ENCODE measurements around the gene PSMD6.

Gene PSMD6

GRCh38 chr3:64046592-64046991 lies 23.3 kb upstream of the PSMD6 start:
- no peak for DNase-seq (ENCODE audit: low spot score)

DNA sequence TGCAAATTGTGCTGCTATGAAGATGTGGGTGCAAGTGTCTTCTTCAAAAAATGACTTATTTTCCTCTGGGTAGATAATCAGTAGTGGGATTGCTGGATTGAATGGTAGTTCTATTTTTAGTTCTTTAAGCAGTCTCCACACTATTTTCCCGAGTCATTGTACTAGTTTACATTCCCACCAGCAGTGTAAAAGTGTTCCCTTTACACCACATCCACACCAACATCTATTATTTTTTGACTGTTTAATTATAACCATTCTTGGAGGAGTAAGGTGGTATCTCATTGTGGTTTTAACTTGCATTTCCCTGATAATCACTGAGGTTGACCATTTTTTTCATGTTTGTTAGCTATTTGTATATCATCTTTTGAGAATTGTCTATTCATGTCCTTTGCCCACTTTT lies 19.7 kb upstream of the PSMD6 start:
- no peak for DNase-seq (ENCODE audit: low spot score)

- DNase-seq (ENCODE audit: low spot score), result no peak
Observed at GRCh38 chr3:64039981-64040733, 16.9 kb upstream of the PSMD6 start.

GRCh38 chr3:64039332-64039731 lies 16.0 kb upstream of the PSMD6 start:
- DNase-seq (ENCODE audit: low spot score), result no peak

GRCh38 chr3:64038253-64038767 lies 15.0 kb upstream of the PSMD6 start:
- DNase-seq (ENCODE audit: low spot score), result no peak

DNA sequence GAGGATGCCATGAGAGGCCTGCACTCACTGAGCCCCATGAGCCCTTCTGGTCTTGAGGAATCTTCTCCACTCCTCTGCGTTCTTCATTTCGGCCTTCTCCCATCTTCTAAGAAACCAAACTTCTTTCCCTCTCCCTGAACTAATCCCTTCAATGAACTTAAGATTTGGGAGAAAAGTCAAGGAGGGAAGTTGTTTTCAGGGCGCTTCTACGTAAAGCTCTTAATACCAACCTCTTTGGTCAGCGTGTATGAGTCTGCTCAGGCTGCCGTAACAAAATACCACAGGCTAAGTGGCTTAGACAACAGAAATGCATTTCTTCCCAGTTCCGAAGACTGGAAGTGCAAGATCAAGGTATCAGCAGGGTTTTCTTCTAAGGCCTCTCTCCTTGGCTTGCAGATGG lies 13.8 kb upstream of the PSMD6 start:
- no peak for DNase-seq (ENCODE audit: low spot score)

- DNase-seq (ENCODE audit: low spot score), result no peak
Observed at GRCh38 chr3:64033069-64033468, 9.8 kb upstream of the PSMD6 start.

DNA sequence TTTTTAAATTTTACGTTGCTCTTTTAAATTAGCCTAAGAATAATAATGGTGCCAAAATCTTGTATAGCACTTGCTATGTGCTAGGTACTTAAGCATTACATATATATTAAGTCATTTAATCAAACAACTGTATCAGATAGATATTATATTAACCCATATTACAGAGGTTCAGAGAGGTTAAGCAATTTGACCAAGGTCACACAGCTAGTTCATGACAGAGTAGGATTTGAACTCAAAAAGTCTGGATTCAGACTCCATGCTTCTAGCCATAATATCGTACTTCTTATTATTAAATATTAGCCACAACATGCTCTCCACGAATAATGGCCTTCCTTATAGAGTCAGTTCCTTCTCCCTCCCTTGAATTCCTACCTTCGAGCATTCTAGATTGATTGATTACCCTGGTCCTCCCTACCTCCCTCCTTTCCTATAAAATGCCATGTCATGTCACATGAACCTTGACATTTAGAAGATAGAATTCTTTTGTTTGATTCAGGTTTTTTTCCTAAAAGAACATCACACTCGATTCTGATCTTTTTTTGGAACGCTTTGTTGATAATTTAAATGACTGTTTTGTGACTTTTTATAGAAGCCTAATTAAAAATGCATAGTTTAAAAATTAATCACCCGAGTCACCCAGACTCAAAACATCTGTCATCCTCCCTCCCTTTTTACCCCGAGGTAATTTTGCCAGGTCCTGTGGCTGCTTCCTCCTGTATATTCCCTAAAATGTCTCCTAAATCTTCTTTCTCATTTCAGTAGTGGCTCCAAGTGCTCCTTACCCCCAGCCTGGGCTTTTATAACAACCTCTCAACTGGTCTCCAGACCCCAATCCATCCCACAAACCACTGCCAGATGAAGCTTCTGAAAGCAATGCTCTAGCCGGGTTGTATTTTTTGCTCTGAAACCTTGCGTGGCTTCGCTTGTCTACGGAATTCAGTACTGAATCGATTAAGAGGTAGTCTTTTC lies 8.5 kb upstream of the PSMD6 start:
- DNase-seq (ENCODE audit: low spot score), result no peak

DNA sequence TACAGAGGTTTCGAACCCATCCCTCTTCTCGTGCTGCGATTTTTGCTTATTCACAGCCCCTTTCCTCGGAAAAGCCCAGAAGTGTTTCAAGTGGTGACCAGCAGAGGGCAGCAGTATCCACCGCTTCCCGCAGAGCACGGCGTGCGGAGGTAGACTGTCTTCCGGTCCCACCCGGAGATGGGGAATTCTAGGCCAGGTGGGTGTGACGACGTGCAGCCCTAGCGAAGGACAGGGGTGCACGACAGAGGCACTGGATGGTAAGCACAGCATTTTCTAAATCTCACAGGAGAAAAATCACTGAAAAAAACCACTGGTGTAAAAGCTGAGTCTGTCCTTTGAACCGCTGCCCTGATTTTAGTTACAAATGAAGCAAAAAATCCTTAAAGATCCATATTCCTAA lies 7.4 kb upstream of the PSMD6 start:
- peak; percentile 74 for DNase-seq (ENCODE audit: low spot score)

- DNase-seq (ENCODE audit: low spot score), result no peak
Observed at GRCh38 chr3:64029287-64029686, 6.0 kb upstream of the PSMD6 start.

GRCh38 chr3:64028754-64029153 lies 5.5 kb upstream of the PSMD6 start:
- DNase-seq (ENCODE audit: low spot score), result no peak

- DNase-seq (ENCODE audit: low spot score), result no peak
Observed at GRCh38 chr3:64027658-64028057, 4.4 kb upstream of the PSMD6 start.

GRCh38 chr3:64026346-64026745 lies 3.1 kb upstream of the PSMD6 start:
- DNase-seq (ENCODE audit: low spot score), result no peak

DNA sequence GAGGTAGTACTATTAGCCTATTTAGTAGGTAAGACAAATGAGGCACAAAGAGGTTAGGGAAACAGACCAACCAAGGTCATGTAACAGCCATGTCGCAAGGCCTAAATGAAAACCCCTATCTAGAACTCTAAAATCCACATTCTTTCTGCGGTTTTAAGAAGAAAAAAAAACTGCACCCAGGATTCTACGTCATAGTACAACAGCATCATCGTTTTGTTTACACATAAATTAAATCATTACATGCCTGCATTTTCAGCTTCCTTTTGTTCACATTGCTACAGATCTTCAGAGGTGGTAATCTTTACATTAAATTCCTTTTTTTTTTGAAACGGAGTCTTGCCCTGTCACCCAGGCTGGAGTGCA lies 548 bp upstream of the PSMD6 start:
- DNase-seq (ENCODE audit: low spot score), result no peak

DNA sequence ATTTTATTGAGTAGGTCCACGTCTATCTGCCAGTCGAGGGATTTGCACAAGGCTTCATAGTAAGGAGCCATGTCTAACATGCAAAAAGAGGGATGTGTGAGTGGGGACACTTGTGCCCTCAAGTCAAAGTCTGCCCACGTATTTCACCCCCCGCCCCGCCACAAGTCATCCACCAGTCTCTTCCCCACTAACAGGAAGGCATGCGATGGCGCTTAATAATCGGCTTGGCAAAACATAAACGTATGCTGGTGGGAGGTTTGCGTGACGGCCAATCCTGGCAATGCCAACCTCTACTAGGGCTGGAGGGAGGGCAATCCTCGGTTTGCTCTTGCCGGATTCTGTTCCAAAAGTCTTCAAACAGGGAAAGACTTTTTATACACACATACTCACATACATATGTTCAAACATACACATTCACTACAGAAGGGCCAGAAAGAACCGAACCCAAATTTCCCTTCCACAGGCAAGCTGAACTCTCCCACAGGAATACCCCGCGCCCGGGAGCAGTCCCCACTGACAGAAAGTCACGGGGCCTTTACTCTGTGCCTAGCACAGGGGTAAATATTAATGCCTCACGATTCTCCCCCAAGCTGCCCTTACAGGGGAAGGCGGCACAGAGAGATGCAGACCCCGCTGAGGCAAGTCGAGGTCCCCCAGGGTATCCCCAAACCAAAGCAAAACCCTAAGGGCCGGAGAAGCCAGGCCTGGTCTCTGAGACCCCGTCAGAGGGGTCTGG lies 675 bp downstream of the PSMD6 start:
- no peak for DNase-seq (ENCODE audit: low spot score)

DNA sequence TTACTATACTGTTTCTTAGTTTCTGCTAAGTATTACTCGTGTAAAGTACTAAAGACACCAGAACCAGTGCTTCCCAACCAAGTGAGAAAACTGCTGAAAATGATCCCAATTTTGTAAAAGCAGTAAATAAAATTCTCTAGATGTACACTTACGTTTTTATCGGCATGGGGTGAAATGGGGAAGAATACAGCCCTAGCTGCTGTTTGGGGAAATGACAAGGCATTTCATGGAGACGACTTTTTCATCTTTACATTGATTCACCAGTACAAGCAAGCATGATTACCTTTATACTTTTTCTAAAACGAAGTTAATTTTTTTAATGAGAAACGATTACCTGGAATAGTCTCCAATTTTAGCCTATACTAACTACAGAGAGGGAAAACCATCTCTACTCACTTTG lies 1.4 kb downstream of the PSMD6 start:
- no peak for DNase-seq (ENCODE audit: low spot score)

DNA sequence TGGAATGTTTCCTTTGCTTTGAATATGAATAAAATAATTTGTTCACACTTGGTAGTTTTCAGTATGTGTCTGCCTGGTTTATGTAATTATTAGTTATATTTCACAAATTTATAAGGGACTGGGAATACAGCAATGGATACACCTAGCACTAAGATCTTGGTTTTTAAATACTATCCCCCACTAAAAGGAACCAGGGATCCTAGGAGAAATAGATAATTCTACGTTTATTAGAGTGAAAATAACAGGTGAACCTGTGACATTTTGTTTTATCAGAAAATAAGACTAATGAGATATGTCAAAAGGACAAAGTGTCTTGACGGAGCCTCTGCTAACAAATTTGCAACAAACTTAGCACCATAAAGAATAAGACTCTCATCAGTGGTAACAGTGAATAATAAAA lies 3.4 kb downstream of the PSMD6 start:
- no peak for DNase-seq (ENCODE audit: low spot score)

DNA sequence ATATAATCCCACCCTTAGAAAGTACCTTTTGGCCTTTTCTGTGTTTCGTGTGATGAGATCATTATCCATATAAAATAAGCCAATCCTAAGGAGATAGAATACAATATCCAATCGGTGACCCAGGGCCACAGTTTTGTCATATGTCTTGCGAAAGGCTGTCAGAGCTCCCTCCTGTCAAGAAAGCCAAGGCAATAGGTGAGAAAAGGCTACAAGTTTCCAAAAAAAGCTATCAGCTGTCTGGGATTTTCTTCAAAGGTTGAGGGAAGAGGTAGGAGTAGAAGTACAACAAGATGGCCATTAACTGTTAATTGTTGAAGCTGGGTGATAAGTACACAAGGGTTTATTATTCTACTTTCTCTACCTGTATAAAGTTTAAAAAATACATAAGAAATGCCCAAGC lies 4.0 kb downstream of the PSMD6 start:
- DNase-seq (ENCODE audit: low spot score), result no peak

DNA sequence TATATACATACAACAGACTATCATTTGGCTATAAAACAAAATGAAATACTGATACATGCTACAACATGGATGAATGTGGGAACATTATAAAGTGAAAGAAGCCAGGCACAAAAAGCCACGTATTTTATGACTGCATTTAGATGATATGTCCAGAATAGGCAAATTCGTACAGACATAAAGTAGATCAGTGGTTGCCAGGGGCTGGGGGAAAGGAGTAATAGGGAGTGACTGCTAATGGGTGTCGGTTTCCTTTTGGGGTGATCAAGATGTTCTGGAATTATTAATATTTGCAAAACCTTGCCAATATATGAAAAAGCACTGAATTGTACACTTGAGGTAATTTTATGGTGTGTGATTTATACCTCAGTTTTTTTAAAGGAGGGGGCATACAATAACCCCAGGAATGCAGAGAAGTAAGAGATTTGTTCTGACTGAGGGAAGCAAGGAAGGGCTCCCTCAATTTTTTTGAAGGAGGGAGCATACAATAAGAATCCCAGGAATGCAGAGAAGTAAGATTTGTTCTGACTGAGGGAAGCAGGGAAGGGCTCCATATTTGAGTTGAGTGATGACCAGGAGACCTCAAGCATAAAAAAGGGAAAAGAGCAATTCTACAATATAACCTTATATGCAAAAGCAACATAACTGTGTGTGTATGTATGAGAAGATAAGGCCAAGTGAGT lies 6.2 kb downstream of the PSMD6 start:
- DNase-seq (ENCODE audit: low spot score), result no peak

DNA sequence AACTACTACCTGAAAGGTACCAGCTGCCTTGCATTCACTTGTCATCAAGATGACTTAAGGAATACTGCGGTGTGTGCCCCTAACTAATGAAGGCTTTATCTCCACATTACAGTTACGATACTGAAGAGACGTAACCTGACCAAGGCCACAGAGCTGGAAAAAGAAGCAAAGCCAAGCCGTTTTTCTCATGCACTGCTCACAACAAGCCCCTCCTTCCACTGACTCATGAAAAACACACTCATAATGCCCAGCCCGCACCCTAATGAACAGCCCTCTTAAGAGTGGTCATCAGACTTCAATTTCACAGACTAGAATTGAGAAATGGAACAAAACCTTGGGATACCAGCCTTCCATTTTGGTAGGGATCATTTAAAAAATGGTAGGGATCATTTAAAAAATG lies 11.6 kb downstream of the PSMD6 start:
- peak; percentile 58 for DNase-seq (ENCODE audit: low spot score)

DNA sequence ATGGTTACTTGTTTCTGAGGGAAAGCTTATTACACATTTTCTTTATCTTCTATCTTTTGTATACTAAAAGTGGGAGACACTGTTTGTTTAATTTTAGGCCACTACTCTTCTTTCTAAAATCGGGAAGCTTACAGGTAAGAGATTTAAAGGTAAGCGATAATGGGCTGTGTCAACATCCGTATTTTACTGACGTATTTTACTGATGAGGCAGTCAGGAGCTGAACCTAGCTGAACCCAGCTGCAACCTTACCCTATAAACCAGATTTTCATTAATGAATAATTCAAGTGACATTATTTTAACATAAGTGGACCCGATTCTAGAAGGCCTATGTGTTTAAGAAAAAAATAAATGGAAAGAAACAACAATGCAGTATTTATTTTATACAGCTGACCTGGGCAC lies 13.1 kb downstream of the PSMD6 start:
- no peak for DNase-seq (ENCODE audit: low spot score)

GRCh38 chr3:64009528-64009927 lies 13.8 kb downstream of the PSMD6 start:
- DNase-seq (ENCODE audit: low spot score), result no peak
